NCI-H748 (cell line): ENCODE measurements around the gene PILRA.
"Not testable (repeated sequence)": the region's sequence is repeated elsewhere in the genome, so short reads cannot be mapped to it uniquely, and the experiment has no call there.

Experiments used
- DNase-seq: peaks from one replicate; lab custom pipeline; 2025; ENCODE audit not compliant: unreplicated experiment; lab: John Stamatoyannopoulos, UW

PILRA gene

DNA sequence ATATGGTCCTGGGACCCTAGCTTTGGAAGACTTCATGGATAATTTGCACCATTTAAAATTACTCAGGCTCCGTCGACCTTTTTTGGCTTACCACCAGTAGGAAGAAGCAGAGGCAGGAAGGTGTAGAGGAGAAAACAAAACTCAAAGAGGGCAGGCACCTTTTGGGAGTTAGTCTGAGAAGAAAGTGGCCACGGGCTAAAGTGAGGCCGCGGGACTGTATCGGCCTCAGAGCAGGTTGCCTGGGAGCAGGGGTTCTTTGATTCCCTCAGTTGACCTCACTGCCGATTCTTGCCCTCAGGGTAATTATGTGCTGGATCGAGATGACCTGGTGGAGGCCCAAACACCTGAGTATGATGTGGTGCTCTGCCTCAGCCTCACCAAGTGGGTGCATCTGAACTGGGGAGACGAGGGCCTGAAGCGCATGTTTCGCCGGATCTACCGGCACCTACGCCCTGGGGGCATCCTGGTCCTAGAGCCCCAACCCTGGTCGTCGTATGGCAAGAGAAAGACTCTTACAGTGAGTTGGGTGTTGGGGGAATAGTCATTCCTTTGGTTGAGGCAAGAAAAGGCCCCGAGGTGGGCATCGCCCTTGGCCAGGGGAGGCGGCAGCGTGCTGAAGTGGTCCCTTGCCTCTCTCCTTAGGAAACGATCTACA is 59.5 kb downstream of the PILRA start:
- DNase-seq = no peak

DNA sequence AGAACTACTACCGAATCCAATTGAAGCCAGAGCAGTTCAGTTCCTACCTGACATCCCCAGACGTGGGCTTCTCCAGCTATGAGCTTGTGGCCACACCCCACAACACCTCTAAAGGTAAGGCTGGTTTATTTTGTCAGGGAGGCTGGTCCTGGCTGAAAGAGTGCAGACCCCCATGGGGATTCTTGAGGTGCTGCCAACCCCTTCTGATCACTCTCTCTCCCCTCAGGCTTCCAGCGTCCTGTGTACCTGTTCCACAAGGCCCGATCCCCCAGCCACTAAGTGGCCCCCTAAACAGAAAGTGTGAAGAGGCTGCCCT is 59.9 kb downstream of the PILRA start:
- DNase-seq = no peak

DNA sequence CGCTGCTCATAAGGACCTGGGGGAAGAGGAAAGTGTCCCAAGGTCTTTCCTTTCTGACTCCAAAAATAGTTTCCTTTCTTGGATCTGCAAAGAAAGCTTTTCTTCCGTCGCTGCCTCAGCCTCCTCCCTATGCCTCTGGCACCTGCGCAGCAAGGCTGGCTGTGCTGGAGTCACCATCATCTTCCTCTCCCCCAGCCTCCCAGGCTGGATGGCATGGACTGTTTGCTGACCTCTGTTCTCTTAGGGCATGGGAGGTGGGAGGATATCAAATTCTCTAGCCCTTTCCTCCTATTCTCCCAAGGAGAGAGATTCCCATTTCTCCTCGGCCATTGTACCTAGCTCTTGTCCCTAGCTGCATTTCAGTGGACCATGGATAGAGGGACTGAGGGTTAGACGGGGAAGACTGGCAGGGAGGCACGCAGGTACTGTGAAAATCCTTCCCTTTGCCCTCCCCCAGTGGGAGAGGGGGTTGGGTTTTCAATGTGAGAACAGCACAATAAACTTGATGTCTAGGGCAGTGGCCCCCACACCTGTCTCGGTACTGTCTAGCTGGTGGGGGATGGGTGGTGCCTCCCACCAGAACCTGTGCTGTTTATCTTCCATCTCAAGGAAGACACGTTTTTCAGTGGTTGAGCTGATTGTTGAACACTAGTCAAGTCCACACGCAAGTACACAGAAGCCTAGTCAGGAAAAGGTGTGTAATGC is 60.5 kb downstream of the PILRA start:
- no peak for DNase-seq

DNA sequence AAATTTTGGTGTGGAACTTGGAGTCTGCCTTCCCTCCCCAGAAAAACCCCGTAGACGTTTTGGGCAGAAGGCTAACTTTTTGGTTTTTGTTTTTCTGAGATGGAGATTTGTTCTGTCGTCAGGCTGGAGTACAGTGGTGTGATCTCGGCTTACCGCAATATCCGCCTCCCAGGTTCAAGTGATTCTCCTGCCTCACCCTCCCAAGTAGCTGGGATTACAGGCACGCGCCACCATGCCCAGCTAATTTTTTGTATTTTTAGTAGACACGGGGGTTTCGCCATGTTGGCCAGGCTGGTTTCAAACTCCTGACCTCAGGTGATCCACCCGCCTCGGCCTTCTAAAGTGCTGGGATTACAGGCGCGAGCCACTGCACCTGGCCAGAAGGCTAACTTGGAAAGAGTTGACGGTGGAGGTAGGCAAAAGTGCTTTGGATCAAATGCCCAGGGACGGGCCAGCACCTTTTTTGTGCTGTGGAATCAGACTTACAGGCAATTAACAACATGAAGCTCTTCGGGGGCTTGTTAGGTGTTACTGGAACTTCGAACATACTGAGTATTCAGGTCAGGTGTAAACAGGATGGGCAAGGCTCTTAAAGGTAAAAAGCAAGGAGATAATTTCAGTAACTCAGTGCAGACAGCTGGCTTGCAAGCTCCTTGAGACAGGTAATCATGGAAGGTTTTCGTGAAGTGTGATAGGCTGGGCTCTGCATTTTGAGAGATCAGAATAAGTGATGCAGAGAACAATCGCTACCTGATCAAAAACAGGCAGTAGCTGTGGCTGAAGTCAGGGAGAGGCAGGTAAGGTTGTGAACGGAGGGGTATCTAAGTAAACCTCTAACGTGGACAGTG is 61.2 kb downstream of the PILRA start:
- DNase-seq = no peak

DNA sequence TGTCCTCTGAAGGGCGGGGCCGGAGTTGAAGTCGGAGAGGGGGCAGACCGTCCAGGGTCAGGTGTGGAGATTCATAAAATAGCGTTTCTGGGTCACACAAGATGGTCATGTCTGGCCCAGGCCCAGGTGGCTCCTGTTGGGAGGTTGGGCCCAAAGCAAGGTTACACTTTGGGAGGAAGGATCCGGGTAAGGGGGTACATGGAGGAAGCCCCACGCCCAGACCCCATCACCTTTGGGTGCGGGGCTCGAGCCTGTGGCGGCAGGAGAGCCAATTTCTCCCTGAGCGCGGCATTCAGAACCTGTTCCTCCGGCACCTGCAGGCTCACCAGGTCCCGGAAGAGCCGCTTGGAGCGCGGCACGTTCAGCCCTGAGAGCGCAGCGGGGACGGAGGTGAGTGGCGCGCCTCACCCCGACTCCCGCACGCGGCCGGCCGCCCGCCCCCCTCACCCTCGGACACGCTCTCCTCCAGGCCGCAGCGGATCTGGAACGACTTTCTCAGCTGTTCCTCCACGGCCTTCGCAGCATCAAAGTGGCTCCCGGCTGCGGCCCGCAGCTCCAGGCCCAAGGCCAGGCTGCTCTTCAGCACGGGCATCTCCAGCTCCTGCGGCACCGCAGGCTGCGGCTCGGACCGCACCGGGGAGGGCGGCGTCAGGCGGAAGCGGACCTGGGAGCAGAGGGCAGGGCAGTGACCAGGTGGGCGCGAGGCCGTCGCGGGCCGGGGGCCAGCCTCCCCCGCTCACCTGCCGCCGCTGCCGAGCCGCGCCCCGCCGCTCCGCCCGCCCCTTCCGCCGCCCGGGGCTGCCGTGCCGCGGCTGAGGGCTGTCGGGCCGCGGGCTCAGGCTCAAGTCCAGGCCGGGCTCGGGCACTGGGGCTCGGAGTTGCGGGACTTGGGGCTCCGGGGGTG is 62.4 kb downstream of the PILRA start:
- peak; percentile 65 for DNase-seq

DNA sequence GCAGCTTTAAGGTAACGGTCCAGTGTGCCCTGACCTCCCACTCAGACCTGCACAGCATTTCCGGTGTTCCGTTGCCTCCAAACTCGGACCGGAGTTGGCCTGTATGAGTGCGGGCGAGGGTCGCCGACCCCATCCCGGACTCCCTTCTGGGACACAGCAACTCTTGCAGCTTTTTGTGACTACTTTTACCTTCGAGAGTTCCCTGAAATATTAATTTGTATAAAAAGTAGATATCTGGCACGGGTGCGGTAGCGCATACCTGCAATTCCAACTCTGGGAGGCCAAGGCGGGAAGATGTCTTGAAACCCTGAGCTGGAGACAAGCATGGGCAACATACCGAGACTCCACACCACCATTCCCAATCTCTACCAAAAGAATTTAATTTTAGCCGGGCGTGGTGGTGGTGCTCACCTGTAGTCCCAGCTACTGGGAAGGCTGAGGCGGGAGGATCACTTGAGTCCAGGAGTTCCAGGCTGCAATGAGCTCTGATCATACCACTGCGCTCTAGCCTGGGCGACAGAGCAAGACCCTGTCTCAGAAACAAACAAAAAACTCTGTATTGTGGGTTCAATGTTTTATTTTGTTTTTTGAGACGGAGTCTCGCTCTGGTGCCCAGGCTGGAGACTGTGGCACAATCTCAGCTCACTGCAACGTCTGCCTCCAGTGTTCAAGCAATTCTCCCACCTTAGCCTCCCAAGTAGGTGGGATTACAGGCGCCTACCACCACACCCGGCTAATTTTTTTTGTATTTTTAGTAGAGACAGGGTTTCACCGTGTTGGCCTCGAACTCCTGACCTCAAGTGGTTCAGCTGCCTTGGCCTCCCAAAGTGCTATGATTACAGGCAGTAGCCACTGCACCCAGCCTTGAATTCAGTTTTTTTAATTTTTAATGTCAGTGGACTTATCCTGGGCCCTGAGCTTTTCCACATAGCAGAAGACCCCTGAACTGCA is 64.1 kb downstream of the PILRA start:
- no peak for DNase-seq

DNA sequence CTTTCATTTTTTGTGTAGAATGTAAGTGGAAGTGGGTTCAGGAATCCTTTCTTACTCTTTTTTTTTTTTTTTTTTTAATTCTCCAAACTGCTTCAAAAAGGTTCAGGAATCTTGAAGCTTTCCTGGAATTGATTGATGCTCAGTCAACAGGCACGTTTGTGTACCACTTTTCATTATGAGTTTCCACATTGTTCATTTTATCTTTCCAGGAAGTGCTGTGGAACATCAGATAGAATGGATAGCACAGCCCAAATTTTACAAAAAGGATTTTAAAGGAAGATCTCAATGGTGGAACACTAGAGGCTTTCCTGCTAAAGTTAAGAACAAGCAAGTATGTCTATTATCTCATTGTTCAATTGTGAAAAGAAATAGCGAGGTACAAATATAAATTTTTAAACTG is 64.9 kb downstream of the PILRA start:
- DNase-seq = no peak

DNA sequence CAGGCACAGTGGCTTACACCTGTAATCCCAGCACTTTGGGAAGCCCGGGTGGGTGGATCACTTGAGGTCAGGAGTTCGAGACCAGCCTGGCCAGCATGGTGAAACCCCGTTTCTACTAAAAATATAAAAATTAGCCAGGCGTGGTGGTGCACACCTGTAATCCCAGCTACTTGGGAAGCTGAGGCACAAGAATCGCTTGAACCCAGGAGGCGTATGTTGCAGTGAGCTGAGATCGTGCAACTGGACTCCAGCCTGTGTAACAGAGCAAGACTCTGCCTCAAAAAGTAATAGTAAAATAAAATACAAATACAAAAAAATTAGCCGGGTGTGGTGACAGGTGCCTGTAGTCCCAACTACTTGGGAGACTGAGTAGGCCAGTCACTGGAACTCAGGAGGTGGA is 65.4 kb downstream of the PILRA start:
- not testable (repeated sequence) for DNase-seq

DNA sequence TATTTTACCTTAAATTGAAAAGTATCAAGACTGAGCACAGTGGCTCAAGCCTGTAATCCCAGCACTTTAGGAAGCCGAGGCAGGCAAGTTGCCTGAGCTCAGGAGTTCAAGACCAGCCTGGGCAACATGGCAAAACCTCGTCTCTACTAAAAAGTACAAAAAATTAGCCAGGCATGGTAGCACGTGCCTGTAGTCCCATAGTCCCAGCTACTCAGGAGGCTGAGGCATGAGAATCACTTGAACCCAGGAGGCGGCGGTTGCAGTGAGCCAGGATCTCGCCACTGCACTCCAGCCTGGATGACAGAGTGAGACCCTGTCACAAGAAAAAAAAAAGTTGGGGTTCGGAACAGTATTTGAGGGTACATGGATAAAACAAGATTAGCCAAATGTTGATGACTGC is 66.0 kb downstream of the PILRA start:
- not testable (repeated sequence) for DNase-seq

DNA sequence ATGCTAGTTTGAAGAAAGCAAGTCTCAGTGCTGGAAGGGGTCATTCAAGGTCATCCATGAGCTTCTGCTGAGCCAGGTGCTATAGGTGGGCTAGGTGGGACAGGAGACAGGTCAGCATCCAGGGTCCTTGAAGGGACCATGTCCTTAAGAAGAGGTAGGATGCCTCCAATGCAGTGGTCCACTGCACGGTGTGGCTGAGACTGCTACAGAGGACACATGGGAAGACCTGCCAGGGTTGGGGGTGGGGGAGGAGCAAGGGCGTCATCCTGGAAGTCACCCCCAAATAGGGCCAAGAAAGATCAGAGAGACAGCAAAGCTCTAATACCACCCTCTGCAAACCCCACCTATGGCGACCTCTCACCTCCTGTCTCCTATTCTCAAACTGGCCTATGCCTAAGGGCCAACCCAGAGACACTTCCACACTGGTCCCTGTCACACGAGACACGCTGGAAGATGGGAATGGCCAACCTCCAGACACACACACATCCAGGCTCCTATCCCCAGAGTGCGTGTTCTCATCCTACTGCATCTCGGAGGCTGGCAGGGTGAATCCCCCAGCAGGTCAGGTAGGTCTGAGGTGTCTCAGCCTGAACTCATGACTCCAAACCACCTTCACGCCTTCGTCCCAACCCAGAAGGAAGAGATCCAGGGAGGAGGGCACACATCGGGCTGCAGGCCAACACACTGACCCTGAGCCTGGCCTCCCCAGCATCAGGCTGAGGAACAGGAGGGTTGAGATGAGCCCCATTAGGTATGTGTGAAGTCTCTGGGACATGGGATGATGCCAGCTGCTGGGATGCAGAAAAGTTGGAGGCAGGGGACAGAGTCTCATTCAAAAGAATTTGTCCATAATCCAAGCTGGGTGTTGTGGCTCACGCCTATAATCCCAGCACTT is 68.6 kb downstream of the PILRA start:
- DNase-seq = no peak

DNA sequence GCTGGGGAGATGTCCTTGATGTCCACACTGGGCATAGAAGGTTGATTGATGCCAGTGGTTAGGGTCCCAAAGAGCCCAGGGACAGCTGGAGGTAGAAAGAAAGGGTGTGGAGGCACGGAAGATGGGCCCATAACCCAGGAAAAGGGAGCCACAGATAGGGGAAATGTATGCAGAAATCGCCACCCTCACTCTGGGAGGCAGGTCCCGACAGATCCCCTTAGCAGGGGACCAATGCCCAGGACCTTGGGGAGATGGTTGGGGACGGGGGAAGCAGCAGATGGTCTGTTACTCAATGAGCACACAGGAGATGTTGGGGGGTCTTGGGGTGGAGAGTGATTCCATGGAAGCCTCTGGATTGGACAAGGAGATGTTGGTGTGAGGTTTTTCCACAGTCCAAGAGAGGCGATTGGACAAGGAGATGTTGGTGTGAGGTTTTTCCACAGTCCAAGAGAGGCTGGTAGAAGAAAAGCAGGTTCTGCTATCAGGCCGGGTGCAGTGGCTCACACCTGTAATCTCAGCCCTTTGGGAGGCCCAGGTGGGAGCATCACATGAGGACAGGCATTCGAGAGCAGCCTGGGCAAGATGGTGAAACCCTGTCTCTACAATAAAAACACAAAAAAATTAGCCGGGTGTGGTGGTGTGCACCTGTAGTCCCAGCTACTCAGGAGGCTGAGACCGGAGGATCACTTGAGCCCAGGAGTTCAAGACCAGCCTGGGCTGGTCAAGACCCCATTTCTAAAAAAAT is 70.0 kb downstream of the PILRA start:
- no peak for DNase-seq

DNA sequence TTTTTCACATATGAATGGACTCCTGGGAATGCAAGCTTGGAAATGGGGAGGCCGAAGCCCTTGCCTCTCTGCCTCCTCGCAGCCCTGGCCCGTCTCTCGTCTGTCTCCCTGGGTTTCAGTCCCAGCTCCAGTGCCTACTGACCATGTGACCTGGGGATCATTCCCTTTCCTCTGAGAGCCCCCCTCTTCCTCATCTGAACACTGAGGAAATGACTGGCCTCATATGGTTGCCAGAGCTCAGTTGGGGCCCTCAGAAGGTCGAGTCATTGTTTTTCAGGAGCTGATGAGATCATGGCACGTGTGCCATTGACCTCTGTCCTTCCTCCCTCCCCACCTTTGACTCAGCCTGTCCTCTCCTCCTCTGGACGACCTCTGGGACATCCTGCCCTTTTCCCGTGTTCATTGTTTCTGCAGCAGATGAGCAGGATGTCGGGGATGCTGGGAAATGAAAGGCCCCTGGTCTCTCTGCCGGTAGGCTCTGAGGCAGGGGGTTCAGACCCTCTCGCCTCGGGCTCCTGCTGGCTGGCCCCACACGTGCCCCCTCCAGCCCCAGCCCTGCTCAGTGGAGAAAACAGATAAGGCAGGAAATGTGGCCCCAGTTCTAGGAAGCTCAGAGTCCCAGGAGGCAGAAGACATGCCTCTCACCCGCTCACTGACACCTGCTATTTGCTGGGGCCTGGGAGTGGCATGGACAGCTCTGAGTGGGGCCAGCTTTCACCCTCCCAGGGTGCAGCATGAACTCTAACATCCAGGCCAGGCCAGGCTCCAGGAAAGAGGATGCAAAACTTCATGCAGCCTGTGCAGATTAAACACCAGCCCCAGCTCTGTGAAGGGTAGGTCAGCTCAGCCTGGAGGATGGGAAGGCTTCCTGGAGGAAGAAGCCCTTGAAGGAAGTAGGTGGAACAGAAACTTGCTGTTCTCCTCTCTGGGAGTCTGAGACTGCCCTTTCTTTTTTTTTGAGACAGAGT is 71.3 kb downstream of the PILRA start:
- no peak for DNase-seq

DNA sequence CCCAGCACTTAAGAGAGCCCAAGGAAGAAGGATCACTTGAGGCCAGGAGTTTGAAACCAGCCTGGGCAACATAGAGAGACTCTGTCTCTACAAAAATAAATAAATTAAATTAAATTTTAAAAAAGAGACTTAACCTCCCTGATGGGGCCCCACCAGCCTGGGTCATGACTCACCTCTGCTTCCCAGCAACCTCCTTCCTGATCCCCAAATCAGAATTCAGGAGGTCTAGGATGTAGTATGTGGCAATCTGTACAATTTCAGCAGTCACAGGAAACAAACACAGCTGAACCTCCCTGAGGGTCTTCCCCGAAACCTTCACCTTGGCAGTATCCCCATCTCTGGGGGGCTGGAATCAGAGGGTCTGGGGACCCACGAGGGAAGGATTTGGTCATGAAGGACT is 72.8 kb downstream of the PILRA start:
- DNase-seq = no peak

DNA sequence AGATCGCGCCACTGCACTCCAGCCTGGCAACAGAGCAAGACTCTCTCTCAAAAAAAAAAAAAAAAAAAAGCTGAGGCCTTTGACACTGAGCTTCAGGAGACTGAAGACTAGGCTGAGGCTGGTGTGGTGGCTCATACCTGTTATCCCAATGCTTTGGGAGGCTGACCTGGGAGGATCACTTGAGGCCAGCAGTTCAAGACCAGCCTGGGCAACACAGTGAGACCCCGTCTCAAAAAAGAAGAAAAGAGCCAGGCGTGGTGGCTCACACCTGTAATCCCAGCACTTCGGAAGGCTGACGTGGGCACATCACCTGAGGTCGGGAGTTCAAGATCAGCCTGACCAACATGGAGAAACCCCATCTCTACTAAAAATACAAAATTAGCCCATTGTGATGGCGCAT is 74.1 kb downstream of the PILRA start:
- DNase-seq = not testable (repeated sequence)

DNA sequence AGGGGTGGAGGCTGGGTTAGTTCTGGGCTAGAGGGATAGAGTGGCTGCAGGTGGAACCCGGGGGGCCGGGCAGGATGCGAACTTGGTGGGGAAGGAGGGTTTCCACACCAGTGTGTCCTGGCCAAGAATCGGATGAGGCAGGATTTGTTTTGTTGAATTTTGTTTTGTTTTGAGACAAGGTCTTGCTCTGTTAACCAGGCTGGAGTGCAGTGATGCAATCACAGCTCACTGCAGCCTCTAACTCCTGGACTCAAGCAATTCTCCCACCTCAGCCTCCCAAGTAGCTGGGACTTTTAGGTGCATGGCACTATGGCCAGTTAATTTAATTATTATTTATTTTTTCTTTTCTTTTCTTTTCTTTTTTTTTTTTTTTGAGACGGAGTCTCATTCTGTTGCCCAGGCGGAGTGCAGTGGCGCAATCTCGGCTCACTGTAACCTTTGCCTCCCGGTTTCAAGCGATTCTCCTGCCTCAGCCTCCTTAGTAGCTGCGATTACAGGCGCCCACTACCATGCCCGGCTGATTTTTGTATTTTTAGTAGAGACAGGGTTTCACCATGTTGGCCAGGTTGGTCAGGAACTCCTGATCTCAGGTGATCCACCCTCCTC is 76.0 kb downstream of the PILRA start:
- no peak for DNase-seq
